Spleen (tissue), 7 donors: Measurements from ENCODE around the gene PIERCE2.

Experiments used
- CTCF ChIP-seq, 11 experiments: fragments of 200-600 bp in 7 of 11; fragments of 450-650 bp in 4 of 11; sonication (generic) in 4 of 11; IDR thresholded peaks in 8 of 11; conservative IDR thresholded peaks in 3 of 11; 1 replicate in 7 of 11; 2 replicates in 4 of 11; pipeline versions ENCODE4 v1.4.0 to v1.8.0; 2016 to 2021; ENCODE audit warnings: antibody characterized with exemption in 11 of 11, inconsistent platforms in 4 of 11, mild to moderate bottlenecking in 1 of 11
- POLR2A ChIP-seq, 3 donors: fragments of 450-650 bp; IDR thresholded peaks; one replicate each; pipeline ENCODE4 v1.5.1; 2017; ENCODE audit warnings: antibody characterized with exemption in 3 of 3, mild to moderate bottlenecking in 1 of 3
- donor health status: DM: no; HTN: no; CAD: no; lungs with moderate emphysema.
- donor health status: DM: no; HTN: no; CAD: no.
- donor health status: DM: no; HTN: no; CAD: no.

GRCh38 chr15:55362641-55363040 is 45.7 kb upstream of the PIERCE2 start:
- TF ChIP-seq CTCF (IDR thresholded peaks at IDR 0.05 in 8 of 11, conservative IDR thresholded peaks at IDR 0.05 in 3 of 11): no peak
- no peak for TF ChIP-seq POLR2A (IDR thresholded peaks at IDR 0.05)
